Adrenal gland (tissue), 12 donors: ENCODE measurements around the gene DNAH2. TPM values are rescaled to one million over a fixed set of nuclear protein-coding genes. Genes with fewer than 3 reads are reported as not detected.

Source experiments
- DNase-seq, 7 donors: peaks; one replicate each; pipeline ENCODE4 v3.0.0-alpha.2; 2019 to 2020
- H3K27ac ChIP-seq, 5 donors: fragments of 200-600 bp; sonication (generic) in 4 of 5; 1 replicate in 3 of 5; 2 replicates in 2 of 5; pipeline versions ENCODE4 v1.5.1 to v1.8.0; 2016 to 2020; ENCODE audit warnings: mild to moderate bottlenecking in 1 of 5
- H3K27me3 ChIP-seq: fragments of 200-600 bp; 2 replicates; pipeline ENCODE4 v1.8.0; 2021
- H3K36me3 ChIP-seq, 2 donors: fragments of 200-600 bp; replicated peaks in 1 of 2; 1 replicate in 1 of 2; 2 replicates in 1 of 2; pipeline versions ENCODE4 v1.5.1 to v1.8.0; 2018 to 2022
- H3K4me1 ChIP-seq, 2 donors: fragments of 200-600 bp; replicated peaks in 1 of 2; 1 replicate in 1 of 2; 2 replicates in 1 of 2; pipeline versions ENCODE4 v1.5.1 to v1.8.0; 2018 to 2021
- H3K4me3 ChIP-seq, 4 donors: fragments of 200-600 bp; sonication (generic) in 3 of 4; one replicate each; pipeline ENCODE4 v1.5.1; 2016 to 2018
- H3K9me3 ChIP-seq, 3 donors: fragments of 200-600 bp; sonication (generic) in 1 of 3; replicated peaks in 1 of 3; 1 replicate in 2 of 3; 2 replicates in 1 of 3; pipeline versions ENCODE4 v1.5.1 to v1.8.0; 2016 to 2021
- CTCF ChIP-seq, 6 experiments: fragments of 450-650 bp in 4 of 6; fragments of 200-600 bp in 2 of 6; sonication (generic) in 1 of 6; IDR thresholded peaks; 1 replicate in 5 of 6; 2 replicates in 1 of 6; pipeline versions ENCODE4 v1.5.1 to v1.8.0; 2016 to 2021; ENCODE audit warnings: antibody characterized with exemption in 6 of 6, mild to moderate bottlenecking in 2 of 6, moderate library complexity in 1 of 6
- POLR2A ChIP-seq, 2 donors: fragments of 450-650 bp; IDR thresholded peaks; one replicate each; pipeline ENCODE4 v1.6.1; 2017; ENCODE audit warnings: antibody characterized with exemption in 2 of 2, mild to moderate bottlenecking in 2 of 2, moderate library complexity in 1 of 2
- WGBS, 4 donors: extraction: QIAGEN DNeasy Blood & Tissue Kit in 2 of 4; methylation state at CpG; one replicate each; pipeline versions ENCODE4 v1.1.5 to v1.1.7; 2013 to 2017; 5-methylcytosine and 5-hydroxymethylcytosine counted together
- intact Hi-C, 2 donors: fragments of 100-400 bp; cut with DNase I; formaldehyde crosslinking; loops; one replicate each; pipeline versions ENCODE4 v1.14.1 to v1.15.0; 2022 to 2023
- polyA plus RNA-seq, 3 donors: library from polyadenylated mRNA; stranded (reverse); fragments of 200-250 nt in 2 of 3; fragments of 350-450 nt in 1 of 3; fragmentation: Illumina TruSeq in 1 of 3; extraction: RNeasy Lipid Tissue Mini Kit (QIAGEN cat#74804) in 1 of 3; gene quantifications; one replicate each; pipeline ENCODE4 v1.2.3, GENCODE V29; 2013 to 2014
- total RNA-seq, 9 donors: library from RNA; depleted of rRNA in 4 of 9; stranded (reverse); fragments of >200 nt in 4 of 9; fragments of 120-200 nt in 1 of 9; fragmentation: NEBNext Ultra II Directional in 1 of 9; extraction: Animal tissue kit (Norgen Biotek cat#: 25700) in 1 of 9; gene quantifications; one replicate each; pipeline versions ENCODE4 v1.1.0 to v1.2.4, GENCODE V29; 2013 to 2023
- donor health status: healthy with polysubstance abuse.
- donor health status: Bipolar disorder and iron deficiency.
- donor health status: DM: yes; HTN: yes; CAD: no.
- donor health status: DM: no; HTN: no; CAD: no.
- donor health status: DM: no; HTN: no; CAD: no.
- donor health status: DM: yes; HTN: yes; CAD: no.

The DNAH2 gene
- total and polyA plus RNA-seq, 12 donors = 0.02 to 0.26 (median 0.07) TPM

- H3K27me3 ChIP-seq = no peaks in the 10 kb centered on the region
- no peak overlapping the region for H3K4me3 ChIP-seq
- no peaks in the 10 kb centered on the region for H3K9me3 ChIP-seq
- no peaks in the 10 kb centered on the region for H3K4me1 ChIP-seq
- no peak overlapping the region for H3K27ac ChIP-seq
- WGBS, 4 donors = 77 to 83% (median 78%) methylated on average over 11 to 13 of the region's 13 CpGs
- H3K36me3 ChIP-seq = no peaks in the 10 kb centered on the region
- TF ChIP-seq CTCF (IDR thresholded peaks at IDR 0.05) = no peak
- TF ChIP-seq POLR2A (IDR thresholded peaks at IDR 0.05) = no peak
- no peak for DNase-seq
- intact Hi-C loops = no loop called here
Measured at GRCh38 chr17:7798839-7799238, 81.3 kb downstream of the DNAH2 start.

GRCh38 chr17:7803981-7804380 lies 86.4 kb downstream of the DNAH2 start:
- WGBS, 4 donors = 42 to 57% (median 51%) methylated on average over 13 of the region's 13 CpGs
- Histone ChIP-seq H3K9me3 (no peaks in the 10 kb centered on the region), H3K36me3 (no peaks in the 10 kb centered on the region), H3K27ac (no peak overlapping the region), H3K4me1 (no peaks in the 10 kb centered on the region), H3K27me3 (peaks cover 7% of the 10 kb centered on the region), H3K4me3 (no peak overlapping the region)
- TF ChIP-seq CTCF (IDR thresholded peaks at IDR 0.05) (no peak), POLR2A (IDR thresholded peaks at IDR 0.05) (no peak)
- DNase-seq = peak in 1 of 7 donors; percentile 8
- intact Hi-C loops = no loop called here

- H3K27me3 ChIP-seq = peaks cover 7% of the 10 kb centered on the region
- no peak for TF ChIP-seq POLR2A (IDR thresholded peaks at IDR 0.05)
- no peak for TF ChIP-seq CTCF (IDR thresholded peaks at IDR 0.05)
- no peak overlapping the region for H3K4me3 ChIP-seq
- DNase-seq = no peak
- H3K36me3 ChIP-seq = no peaks in the 10 kb centered on the region
- no peaks in the 10 kb centered on the region for H3K4me1 ChIP-seq
- no peaks in the 10 kb centered on the region for H3K9me3 ChIP-seq
- WGBS, 4 donors = 68 to 84% (median 76%) methylated on average over 6 of the region's 6 CpGs
- no peak overlapping the region for H3K27ac ChIP-seq
- intact Hi-C loops = no loop called here
Measured at GRCh38 chr17:7806587-7806986, 89.0 kb downstream of the DNAH2 start.

GRCh38 chr17:7807206-7807605 lies 89.7 kb downstream of the DNAH2 start:
- 87 to 92% (median 90%) methylated on average over 18 to 21 of the region's 21 CpGs for WGBS, 4 donors

More at GRCh38 chr17:7807206-7807605, 89.7 kb downstream of the DNAH2 start:
- Histone ChIP-seq H3K4me1 (no peaks in the 10 kb centered on the region), H3K27me3 (peaks cover 7% of the 10 kb centered on the region), H3K4me3 (no peak overlapping the region), H3K36me3 (no peaks in the 10 kb centered on the region), H3K9me3 (no peaks in the 10 kb centered on the region), H3K27ac (no peak overlapping the region)
- intact Hi-C loops = no loop called here
- no peak for DNase-seq
- TF ChIP-seq POLR2A (IDR thresholded peaks at IDR 0.05) (no peak), CTCF (IDR thresholded peaks at IDR 0.05) (no peak)
